CD14-positive monocyte (primary cell): ENCODE results near the gene RBM44. TPM values are rescaled to one million over a fixed set of nuclear protein-coding genes. Genes with fewer than 3 reads are reported as not detected.

ENCODE experiments used
- DNase-seq, 3 donors: peaks; one replicate each; pipeline ENCODE4 v3.0.0-alpha.2; 2011 to 2022
- H2AFZ ChIP-seq: 2 replicates; pipeline ENCODE4 v1.6.0; 2012; ENCODE audit warnings: mild to moderate bottlenecking, low read depth, low read length, inconsistent platforms; ENCODE audit not compliant: insufficient read depth, poor library complexity, severe bottlenecking
- H3K27ac ChIP-seq, 2 donors: 1 replicate in 1 of 2; 2 replicates in 1 of 2; pipeline ENCODE4 v1.5.1; 2012 to 2013; ENCODE audit warnings: low read length in 2 of 2, control low read depth in 1 of 2, inconsistent platforms in 1 of 2, low read depth in 1 of 2, mild to moderate bottlenecking in 1 of 2
- H3K27me3 ChIP-seq, 2 donors: one replicate each; pipeline versions ENCODE4 v1.6.0 to v1.6.1; 2011 to 2013; ENCODE audit warnings: low read length in 2 of 2; ENCODE audit not compliant: control insufficient read depth in 2 of 2, insufficient read depth in 2 of 2
- H3K36me3 ChIP-seq, 2 donors: replicated peaks in 1 of 2; 1 replicate in 1 of 2; 2 replicates in 1 of 2; pipeline versions ENCODE4 v1.5.1 to v1.6.1; 2012 to 2013; ENCODE audit warnings: low read length in 2 of 2, control low read depth in 1 of 2, inconsistent platforms in 1 of 2, mild to moderate bottlenecking in 1 of 2; ENCODE audit not compliant: insufficient read depth in 2 of 2, control insufficient read depth in 1 of 2
- H3K4me1 ChIP-seq, 2 donors: 1 replicate in 1 of 2; 2 replicates in 1 of 2; pipeline versions ENCODE4 v1.5.1 to v1.6.1; 2012 to 2013; ENCODE audit warnings: low read length in 2 of 2, control low read depth in 1 of 2, inconsistent platforms in 1 of 2, mild to moderate bottlenecking in 1 of 2, moderate library complexity in 1 of 2; ENCODE audit not compliant: insufficient read depth in 2 of 2, control insufficient read depth in 1 of 2
- H3K4me2 ChIP-seq: replicated peaks from 2 replicates; pipeline ENCODE3; 2012; ENCODE audit warnings: low read length, moderate library complexity, mild to moderate bottlenecking; ENCODE audit not compliant: poor library complexity, severe bottlenecking; ENCODE audit errors: extremely low read depth
- H3K4me3 ChIP-seq, 3 experiments: fragments of 200-600 bp in 1 of 3; sonication (generic) in 1 of 3; replicated peaks in 1 of 3; 1 replicate in 2 of 3; 2 replicates in 1 of 3; pipeline ENCODE4 v1.5.1; 2011 to 2013; ENCODE audit warnings: low read length in 3 of 3, mild to moderate bottlenecking in 3 of 3, control low read depth in 2 of 3, low read depth in 2 of 3, inconsistent platforms in 1 of 3, moderate library complexity in 1 of 3
- H3K79me2 ChIP-seq: 2 replicates; pipeline ENCODE4 v1.6.0; 2012; ENCODE audit warnings: mild to moderate bottlenecking, control low read depth, inconsistent platforms, low read length, moderate library complexity; ENCODE audit not compliant: insufficient read depth
- H3K9ac ChIP-seq: 2 replicates; pipeline ENCODE4 v1.6.0; 2017; ENCODE audit warnings: low read length, mild to moderate bottlenecking; ENCODE audit not compliant: insufficient read depth, poor library complexity, severe bottlenecking
- H3K9me3 ChIP-seq, 2 donors: replicated peaks in 1 of 2; 1 replicate in 1 of 2; 2 replicates in 1 of 2; pipeline versions ENCODE4 v1.5.1 to v1.6.1; 2012 to 2013; ENCODE audit warnings: low read length in 2 of 2, control low read depth in 1 of 2; ENCODE audit not compliant: control insufficient read depth in 1 of 2, insufficient read depth in 1 of 2
- H4K20me1 ChIP-seq: 2 replicates; pipeline ENCODE4 v1.6.0; 2012; ENCODE audit warnings: mild to moderate bottlenecking, low read length, control low read depth, moderate library complexity; ENCODE audit not compliant: insufficient read depth
- H3K27ac Mint-ChIP-seq, 7 donors: one replicate each; pipeline ENCODE4 v1.8.0; 2020; ENCODE audit warnings: mild to moderate bottlenecking in 7 of 7, mixed read lengths in 7 of 7, moderate library complexity in 6 of 7, inconsistent platforms in 2 of 7
- H3K27me3 Mint-ChIP-seq, 3 donors: one replicate each; pipeline ENCODE4 v1.8.0; 2021 to 2022; ENCODE audit warnings: low read depth in 3 of 3, mild to moderate bottlenecking in 3 of 3, mixed read lengths in 3 of 3, moderate library complexity in 3 of 3, inconsistent platforms in 1 of 3
- H3K36me3 Mint-ChIP-seq, 2 donors: one replicate each; pipeline ENCODE4 v1.8.0; 2020; ENCODE audit warnings: mixed read lengths in 2 of 2, inconsistent platforms in 1 of 2, mild to moderate bottlenecking in 1 of 2
- H3K4me1 Mint-ChIP-seq: one replicate; pipeline ENCODE4 v1.8.0; 2020; ENCODE audit warnings: mild to moderate bottlenecking, mixed read lengths
- H3K4me3 Mint-ChIP-seq, 2 donors: one replicate each; pipeline ENCODE4 v1.8.0; 2020; ENCODE audit warnings: mild to moderate bottlenecking in 2 of 2, mixed read lengths in 2 of 2, moderate library complexity in 1 of 2
- H3K9me3 Mint-ChIP-seq, 7 donors: one replicate each; pipeline ENCODE4 v1.8.0; 2020 to 2022; ENCODE audit warnings: mixed read lengths in 7 of 7, mild to moderate bottlenecking in 6 of 7, moderate library complexity in 6 of 7, inconsistent platforms in 2 of 7
- WGBS: methylation state at CpG from one replicate; pipeline ENCODE4 v1.1.5; 2013; ENCODE audit warnings: missing lambda C conversion rate; ENCODE audit not compliant: insufficient coverage; 5-methylcytosine and 5-hydroxymethylcytosine counted together
- intact Hi-C, 2 donors: fragments of 100-400 bp; cut with micrococcal nuclease; formaldehyde crosslinking; loops; one replicate each; pipeline versions ENCODE4 v1.15.0 to v1.15.1; 2023
- polyA plus RNA-seq, 3 donors: library from polyadenylated mRNA; depleted of rRNA in 1 of 3; unstranded in 2 of 3; stranded (reverse) in 1 of 3; fragments of 300-500 nt in 2 of 3; fragments of >200 nt in 1 of 3; fragmentation: Illumina TruSeq in 2 of 3; gene quantifications; 1 replicate in 2 of 3; 2 replicates in 1 of 3; pipeline ENCODE4 v1.2.3, GENCODE V29; 2012 to 2021
- TF ChIP-seq, protein P1 (sequence below): fragments of 200-600 bp; IDR thresholded peaks from one replicate; pipeline ENCODE4 v1.8.0; 2022; ENCODE audit warnings: antibody characterized with exemption, mild to moderate bottlenecking

The RBM44 gene
- polyA plus RNA-seq, 3 donors = 0.07 to 1.5 TPM; not detected in 1

DNA sequence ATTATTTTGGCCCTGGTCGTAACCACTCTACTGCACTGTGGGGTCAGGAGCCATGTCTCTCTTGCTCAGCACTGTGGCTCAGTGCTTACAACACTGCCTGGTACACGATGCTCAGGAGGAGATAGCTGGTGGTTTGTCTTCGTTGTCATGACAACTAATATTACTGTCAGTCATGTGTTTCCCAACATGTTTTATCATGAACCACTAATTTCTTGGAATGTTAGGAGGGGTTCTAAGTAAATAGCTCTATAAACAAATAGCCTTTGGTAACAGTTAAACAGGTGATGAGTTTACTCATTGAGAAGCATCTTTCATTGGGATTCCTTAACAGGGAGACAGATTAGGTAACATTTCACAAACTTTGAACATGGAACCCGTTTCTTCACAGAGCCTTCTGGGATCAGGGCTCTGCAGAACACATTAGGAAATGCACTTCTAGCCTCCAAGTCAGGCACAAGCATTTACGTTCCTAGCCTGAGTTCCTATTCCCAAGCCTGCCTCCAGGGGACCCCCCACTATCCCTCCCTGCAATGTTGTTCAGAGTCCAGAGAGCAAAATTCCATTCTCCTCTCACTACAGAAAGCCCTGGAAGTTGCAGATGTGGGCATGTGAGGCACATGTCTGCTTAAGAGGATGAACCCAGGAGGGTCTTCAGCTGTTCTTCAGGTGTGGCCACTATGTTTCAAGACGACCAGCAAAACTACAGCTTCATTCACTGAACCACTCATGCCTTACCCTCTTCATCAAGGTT is 6.4 kb upstream of the RBM44 start:
- Histone ChIP-seq H3K9ac (no peak overlapping the region), H3K4me1 (no peaks in the 10 kb centered on the region), H3K27me3 (no peaks in the 10 kb centered on the region), H2AFZ (no peak overlapping the region), H4K20me1 (peaks cover 5% of the 10 kb centered on the region), H3K4me3 (no peak overlapping the region), H3K9me3 (peaks cover 0 to 4% of the 10 kb centered on the region in 2 donors), H3K4me2 (no peak overlapping the region), H3K79me2 (no peaks in the 10 kb centered on the region), H3K27ac (no peak overlapping the region), H3K36me3 (peaks cover 0 to 17% of the 10 kb centered on the region in 2 donors)
- intact Hi-C loops = no loop called here
- peaks cover 0 to 9% (median 3%) of the 10 kb centered on the region in 7 donors for H3K9me3 Mint-ChIP-seq
- TF ChIP-seq, protein P1, sequence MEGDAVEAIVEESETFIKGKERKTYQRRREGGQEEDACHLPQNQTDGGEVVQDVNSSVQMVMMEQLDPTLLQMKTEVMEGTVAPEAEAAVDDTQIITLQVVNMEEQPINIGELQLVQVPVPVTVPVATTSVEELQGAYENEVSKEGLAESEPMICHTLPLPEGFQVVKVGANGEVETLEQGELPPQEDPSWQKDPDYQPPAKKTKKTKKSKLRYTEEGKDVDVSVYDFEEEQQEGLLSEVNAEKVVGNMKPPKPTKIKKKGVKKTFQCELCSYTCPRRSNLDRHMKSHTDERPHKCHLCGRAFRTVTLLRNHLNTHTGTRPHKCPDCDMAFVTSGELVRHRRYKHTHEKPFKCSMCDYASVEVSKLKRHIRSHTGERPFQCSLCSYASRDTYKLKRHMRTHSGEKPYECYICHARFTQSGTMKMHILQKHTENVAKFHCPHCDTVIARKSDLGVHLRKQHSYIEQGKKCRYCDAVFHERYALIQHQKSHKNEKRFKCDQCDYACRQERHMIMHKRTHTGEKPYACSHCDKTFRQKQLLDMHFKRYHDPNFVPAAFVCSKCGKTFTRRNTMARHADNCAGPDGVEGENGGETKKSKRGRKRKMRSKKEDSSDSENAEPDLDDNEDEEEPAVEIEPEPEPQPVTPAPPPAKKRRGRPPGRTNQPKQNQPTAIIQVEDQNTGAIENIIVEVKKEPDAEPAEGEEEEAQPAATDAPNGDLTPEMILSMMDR = no peak
- H3K27ac Mint-ChIP-seq = peak overlapping the region in 2 of 7 donors; percentile 7 to 64
- no peak overlapping the region for H3K4me3 Mint-ChIP-seq
- no peaks in the 10 kb centered on the region for H3K4me1 Mint-ChIP-seq
- peak in 1 of 3 donors; percentile 34 for DNase-seq
- peaks cover 1 to 6% (median 1%) of the 10 kb centered on the region in 3 donors for H3K27me3 Mint-ChIP-seq
- 100% methylated on average over 3 of the region's 6 CpGs for WGBS
- peaks cover 1 to 20% of the 10 kb centered on the region in 2 donors for H3K36me3 Mint-ChIP-seq

DNA sequence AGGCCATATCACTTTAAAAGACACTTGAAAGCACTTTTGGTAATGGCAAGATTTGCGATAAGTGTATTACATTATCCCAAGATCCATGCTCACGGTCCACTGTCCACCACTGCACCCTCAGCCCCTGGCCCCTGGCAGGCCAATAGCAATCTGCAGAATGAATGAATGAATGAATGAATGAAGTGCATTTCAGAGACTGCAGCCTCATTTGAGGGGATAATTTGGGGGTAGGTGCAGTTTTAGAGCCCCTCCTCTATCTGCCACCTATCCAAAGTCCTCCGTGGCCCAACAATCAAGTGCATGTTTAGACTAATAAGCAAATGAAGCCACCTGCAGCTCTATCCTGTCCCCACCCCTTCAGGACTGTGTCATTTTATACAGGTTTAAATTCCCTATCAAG is 1.3 kb upstream of the RBM44 start:
- peaks cover 18 to 32% (median 22%) of the 10 kb centered on the region in 7 donors for H3K9me3 Mint-ChIP-seq
- H3K79me2 ChIP-seq = no peaks in the 10 kb centered on the region
- peaks cover 18 to 26% of the 10 kb centered on the region in 2 donors for H3K9me3 ChIP-seq
- no CpG with 5 or more reads among the region's 3 CpGs for WGBS
- H2AFZ ChIP-seq = no peak overlapping the region
- no peaks in the 10 kb centered on the region for H3K27me3 ChIP-seq
- H3K4me3 Mint-ChIP-seq = no peak overlapping the region
- H3K4me1 ChIP-seq = no peaks in the 10 kb centered on the region
- no peak for DNase-seq
- no peak overlapping the region for H3K27ac Mint-ChIP-seq
- no peak overlapping the region for H3K4me2 ChIP-seq
- H3K27ac ChIP-seq = no peak overlapping the region
- no peaks in the 10 kb centered on the region for H4K20me1 ChIP-seq
- H3K36me3 Mint-ChIP-seq = peaks cover 0 to 18% of the 10 kb centered on the region in 2 donors
- no peak overlapping the region for H3K9ac ChIP-seq
- H3K4me3 ChIP-seq = no peak overlapping the region
- H3K36me3 ChIP-seq = no peaks in the 10 kb centered on the region
- intact Hi-C loops = no loop called here
- H3K27me3 Mint-ChIP-seq = peaks cover 1 to 6% (median 1%) of the 10 kb centered on the region in 3 donors
- TF ChIP-seq, protein P1 = no peak
- H3K4me1 Mint-ChIP-seq = no peaks in the 10 kb centered on the region
